RPMI7951 (cell line): ENCODE data around the gene PIAS1. TPM values are rescaled to one million over a fixed set of nuclear protein-coding genes. Genes with fewer than 3 reads are reported as not detected.
"Not testable (repeated sequence)": the region's sequence is repeated elsewhere in the genome, so short reads cannot be mapped to it uniquely, and the experiment has no call there.

Experiments used
- DNase-seq: peaks from one replicate; pipeline ENCODE4 v3.0.0-alpha.2; 2012; ENCODE audit warnings: low read depth
- total RNA-seq: library from RNA; depleted of rRNA; stranded (reverse); fragments of >200 nt; shearing (Covaris generic); gene quantifications from 2 replicates; pipeline ENCODE4 v1.2.3, GENCODE V29; 2014

The PIAS1 gene
- total RNA-seq, 1 experiment from 2014 or later: 38.8 TPM

- no peak for DNase-seq
Observed at GRCh38 chr15:68034719-68035293, 19.3 kb upstream of the PIAS1 start.

DNA sequence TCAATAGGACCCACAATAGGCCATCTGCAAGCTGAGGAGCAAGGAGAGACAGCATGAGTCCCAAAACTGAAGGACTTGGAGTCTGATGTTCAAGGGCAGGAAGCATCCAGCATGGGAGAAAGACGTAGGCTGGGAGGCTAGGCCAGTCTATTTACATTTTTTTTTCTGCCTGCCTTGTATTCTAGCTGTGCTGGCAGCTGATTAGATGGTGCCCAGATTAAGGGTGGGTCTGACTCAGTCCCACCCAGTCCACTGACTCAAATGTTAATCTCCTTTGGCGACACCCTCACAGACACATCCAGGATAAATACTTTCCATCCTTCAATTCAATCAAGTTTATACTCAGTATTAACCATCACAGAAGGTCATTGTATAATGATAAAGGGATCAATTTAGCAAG is 15.9 kb upstream of the PIAS1 start:
- no peak for DNase-seq

- DNase-seq: no peak
Observed at GRCh38 chr15:68040144-68040543, 14.0 kb upstream of the PIAS1 start.

GRCh38 chr15:68042156-68042854 is 11.8 kb upstream of the PIAS1 start:
- DNase-seq: no peak

DNA sequence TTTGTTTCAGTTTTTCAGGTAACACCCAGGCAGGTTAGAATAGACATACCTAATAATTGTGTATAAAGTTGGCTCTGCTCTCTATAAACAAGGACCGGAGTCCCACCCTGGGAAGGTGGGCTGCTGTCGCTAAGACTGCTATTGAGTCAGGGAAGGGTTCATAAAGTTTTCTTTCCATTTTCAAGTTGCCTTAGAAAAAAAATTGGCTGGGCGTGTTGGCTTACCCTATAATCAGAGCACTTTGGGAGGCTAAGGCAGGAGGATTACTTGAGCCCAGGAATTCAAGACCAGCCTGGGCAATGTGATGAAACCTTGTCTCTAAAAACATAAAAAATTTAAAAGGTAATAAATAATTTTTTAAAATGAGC is 11.3 kb upstream of the PIAS1 start:
- DNase-seq: no peak

GRCh38 chr15:68045289-68046265 is 8.5 kb upstream of the PIAS1 start:
- no peak for DNase-seq

DNA sequence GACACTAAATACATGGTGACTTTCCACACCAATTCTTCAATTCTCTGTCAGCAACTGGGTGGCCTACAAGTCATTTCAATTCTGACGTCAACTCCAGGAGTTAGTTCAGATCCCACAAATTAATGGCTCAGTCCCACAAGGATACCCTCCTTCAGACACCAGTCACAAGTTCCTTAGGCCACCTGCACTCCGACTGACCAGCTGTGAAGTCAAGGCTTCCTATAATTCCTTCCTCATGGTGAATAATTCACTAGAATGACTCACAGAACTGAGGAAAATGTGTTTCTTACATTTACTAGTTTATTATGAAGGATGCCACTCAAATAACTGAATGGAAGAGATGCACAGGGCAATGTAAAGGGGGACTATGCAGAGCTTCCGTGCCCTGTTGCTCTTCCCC is 6.3 kb upstream of the PIAS1 start:
- DNase-seq: no peak

GRCh38 chr15:68051109-68051508 is 3.0 kb upstream of the PIAS1 start:
- DNase-seq: no peak

DNA sequence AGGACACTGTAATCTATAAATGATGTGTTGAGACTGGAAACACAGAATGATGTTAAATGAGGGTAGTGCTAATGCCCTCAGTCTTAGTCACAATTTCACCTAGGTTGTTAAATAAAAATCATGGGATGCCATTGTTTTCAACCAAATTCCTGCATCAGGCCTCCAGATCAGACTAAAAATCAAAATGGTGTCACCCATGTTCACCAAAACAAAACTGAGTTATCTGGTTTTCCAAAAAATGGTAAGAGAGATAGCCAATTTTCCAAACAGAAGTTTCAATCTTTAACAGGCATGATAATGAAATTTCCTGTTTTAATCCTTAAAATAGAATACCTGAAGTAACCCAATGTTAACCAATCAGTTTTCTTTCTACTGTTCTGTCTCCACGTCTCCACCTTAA is 2.2 kb upstream of the PIAS1 start:
- DNase-seq: no peak

DNA sequence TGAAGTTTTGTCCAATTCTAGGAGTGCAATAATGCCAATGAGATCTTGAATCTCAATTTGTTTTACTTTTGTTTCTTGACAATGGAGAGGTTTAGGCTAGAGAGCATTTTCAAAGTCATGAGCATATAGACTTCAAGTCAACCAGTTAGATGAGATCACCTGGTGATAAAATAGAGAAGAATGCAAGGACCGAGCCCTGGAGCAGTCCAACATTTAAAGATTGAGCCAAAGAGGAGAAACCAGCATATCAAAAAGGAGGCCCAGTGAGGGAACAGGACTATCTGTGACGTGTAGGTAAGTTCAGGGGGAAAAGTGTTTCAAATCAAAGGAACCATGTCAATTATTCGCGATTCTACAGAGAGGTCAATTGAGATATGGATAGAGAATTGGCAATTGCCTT is 1.7 kb upstream of the PIAS1 start:
- no peak for DNase-seq

GRCh38 chr15:68053001-68053400 is 1.1 kb upstream of the PIAS1 start:
- no peak for DNase-seq

DNA sequence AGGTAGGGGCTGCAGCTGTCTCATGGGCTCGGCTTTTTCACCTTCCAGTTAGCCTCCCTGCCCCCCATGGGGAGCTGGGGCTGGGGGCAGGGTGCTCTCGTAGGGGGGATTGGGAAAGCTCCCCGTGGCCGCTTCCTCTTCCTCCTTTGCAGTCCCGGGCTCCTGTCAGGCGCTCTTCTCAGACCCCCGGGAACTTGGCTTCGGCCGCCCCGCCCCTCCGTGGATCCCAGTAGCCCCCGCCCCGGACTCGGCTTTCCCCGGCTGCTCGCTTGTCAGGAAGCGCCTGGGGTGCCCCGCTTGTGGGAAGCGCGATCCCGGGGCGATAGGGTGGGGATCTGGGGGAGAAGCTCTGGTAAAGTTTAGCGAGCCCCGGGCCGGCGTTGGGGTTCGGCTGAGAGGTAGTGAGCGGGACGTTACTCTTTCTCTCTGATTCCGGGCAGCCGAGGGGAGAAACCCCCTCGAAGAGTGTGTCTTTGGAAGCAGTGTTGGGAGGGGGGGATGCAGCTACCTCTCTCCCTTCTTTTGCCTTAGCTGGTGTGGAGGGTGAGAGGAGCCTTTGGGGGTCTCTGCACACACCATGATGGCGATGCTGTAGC is 611 bp downstream of the PIAS1 start:
- DNase-seq: peak; percentile 54

GRCh38 chr15:68055224-68055705 is 1.1 kb downstream of the PIAS1 start:
- DNase-seq: peak; percentile 63

GRCh38 chr15:68056097-68056865 is 2.2 kb downstream of the PIAS1 start:
- no peak for DNase-seq

DNA sequence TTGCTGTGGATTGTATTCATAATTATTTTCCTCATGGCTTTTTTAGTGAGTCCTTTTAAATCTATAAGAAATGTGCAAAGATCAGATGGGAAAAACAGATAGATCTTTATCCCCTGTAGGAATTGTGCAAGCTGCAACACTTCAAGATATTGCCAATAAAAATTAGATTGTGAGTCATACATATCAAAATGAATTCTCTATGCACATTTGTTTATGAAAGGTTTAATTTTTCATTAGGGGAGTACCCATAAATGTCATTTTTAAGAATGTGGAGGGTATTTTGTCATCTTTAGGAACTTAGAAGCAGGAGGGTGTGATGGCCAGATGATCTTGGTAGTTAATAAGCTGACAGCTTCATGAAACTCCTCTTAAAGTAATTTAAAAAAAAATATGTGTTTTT is 2.9 kb downstream of the PIAS1 start:
- DNase-seq: no peak

- DNase-seq: no peak
Observed at GRCh38 chr15:68057758-68058157, 3.6 kb downstream of the PIAS1 start.

DNA sequence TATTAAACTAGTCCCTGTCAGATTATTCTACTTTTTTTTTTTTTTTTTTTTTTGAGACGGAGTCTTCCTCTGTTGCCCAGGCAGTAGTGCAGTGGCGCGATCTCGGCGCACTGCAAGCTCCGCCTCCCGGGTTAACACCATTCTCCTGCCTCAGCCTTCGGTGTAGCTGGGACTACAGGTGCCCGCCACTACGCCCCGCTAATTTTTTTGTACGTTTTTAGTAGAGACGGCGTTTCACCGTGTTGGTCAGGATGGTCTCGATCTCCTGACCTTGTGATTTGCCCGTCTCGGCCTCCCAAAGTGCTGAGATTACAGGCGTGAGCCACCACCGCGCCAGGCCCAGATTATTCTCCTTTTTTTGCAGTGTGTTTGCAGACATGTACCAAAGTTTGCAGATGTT is 4.9 kb downstream of the PIAS1 start:
- not testable (repeated sequence) for DNase-seq

GRCh38 chr15:68059630-68060029 is 5.5 kb downstream of the PIAS1 start:
- DNase-seq: no peak

GRCh38 chr15:68061171-68061570 is 7.1 kb downstream of the PIAS1 start:
- no peak for DNase-seq

GRCh38 chr15:68061602-68062001 is 7.5 kb downstream of the PIAS1 start:
- DNase-seq: no peak

DNA sequence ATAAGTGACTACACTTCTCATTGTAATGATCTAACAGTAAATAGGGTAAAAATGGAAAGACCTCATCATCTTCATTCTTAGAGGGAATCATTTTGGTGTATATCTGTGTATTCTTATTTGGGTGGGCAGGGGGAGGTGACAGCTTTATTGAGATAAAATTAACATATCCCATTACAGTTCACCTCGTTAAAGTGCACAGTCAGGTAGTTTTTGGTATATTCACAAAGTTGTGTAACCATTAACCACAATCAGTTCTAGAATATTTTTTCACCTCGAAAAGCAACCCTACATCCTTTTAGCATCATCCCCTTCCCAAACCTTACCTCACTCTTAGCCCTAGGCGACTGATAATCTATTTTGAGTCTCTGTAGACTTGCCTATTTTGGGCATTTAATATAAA is 8.1 kb downstream of the PIAS1 start:
- no peak for DNase-seq
